Measurements from ENCODE around the gene TAF1. TPM values are rescaled to one million over a fixed set of nuclear protein-coding genes. Genes with fewer than 3 reads are reported as not detected.
A peak's percentile ranks its signal among the peaks of the same experiment; 100 is the strongest.

Gene TAF1
- total and polyA plus RNA-seq, 2 donors (not counting 3 experiments of a cell fraction or from before 2014, with no cell fraction given): 8.2 to 41.0 TPM

GRCh38 chrX:71372388-71372787, 6.2 kb downstream of the TAF1 start:
- no peak overlapping the region for H3K9ac ChIP-seq (replicated peaks; ENCODE audit: extremely low read depth, insufficient read depth, low read length)
- no peaks in the 10 kb centered on the region for H3K27me3 ChIP-seq (ENCODE audit: control insufficient read depth in 2 of 2, insufficient read depth in 2 of 2, low read length in 2 of 2)
- no peak overlapping the region for H3K4me3 ChIP-seq (replicated peaks in 1 of 3; ENCODE audit: insufficient read depth in 1 of 3, low read depth in 1 of 3, low read length in 3 of 3)
- dilution Hi-C loops (cut with MboI; ENCODE audit: extremely low pct_ligation_motif_present, low sequenced_read_pairs) (no loop called here), intact Hi-C loops (cut with micrococcal nuclease) (no loop called here)
- no peak overlapping the region for H3K27ac ChIP-seq (ENCODE audit: insufficient read depth, low read depth, low read length)
- peaks cover 4 to 5% of the 10 kb centered on the region in 2 experiments for H3K36me3 ChIP-seq (ENCODE audit: control insufficient read depth in 2 of 2, extremely low read depth in 1 of 2, insufficient read depth in 2 of 2, low read length in 2 of 2)
- FAIRE-seq (peak; percentile 54), DNase-seq (ENCODE audit: low read depth, low spot score) (no peak)
- H2AFZ ChIP-seq (ENCODE audit: low read depth, low read length): no peak overlapping the region
- H3K4me2 ChIP-seq (ENCODE audit: insufficient read depth, low read length): no peak overlapping the region
- peaks cover 8% of the 10 kb centered on the region for H3K4me1 ChIP-seq (ENCODE audit: control insufficient read depth, extremely low read depth, insufficient read depth, low read length)
- ChIA-PET POLR2A (no interaction called here), CTCF (no interaction called here)
- no TSS peak for BruUV-seq (replicated peaks)
- no peaks in the 10 kb centered on the region for H3K9me3 ChIP-seq (replicated peaks; ENCODE audit: control insufficient read depth, insufficient read depth, low read length)
- TF ChIP-seq MAX (IDR thresholded peaks at IDR 0.05; ENCODE audit: insufficient read depth, insufficient read length) (no peak), MYC (IDR thresholded peaks at IDR 0.05; ENCODE audit: low read depth, low read length) (no peak), GATA2 (IDR thresholded peaks at IDR 0.05; ENCODE audit: insufficient read depth, insufficient read length, low read depth, low read length) (no peak), POLR2A (IDR thresholded peaks at IDR 0.05; ENCODE audit: low read depth, low read length) (no peak), FOS (IDR thresholded peaks at IDR 0.05; ENCODE audit: borderline replicate concordance, insufficient read depth, low read length) (no peak), JUN (IDR thresholded peaks at IDR 0.05; ENCODE audit: borderline replicate concordance, insufficient read depth, insufficient read length, low read depth) (no peak), EZH2 (IDR thresholded peaks at IDR 0.05; ENCODE audit: borderline replicate concordance, low read depth, low read length, severe bottlenecking) (no peak), CTCF (IDR thresholded peaks at IDR 0.05; ENCODE audit: extremely low read depth in 1 of 2, insufficient read depth in 1 of 2, low read depth in 1 of 2, low read length in 2 of 2) (no peak), POLR2AphosphoS5 (IDR thresholded peaks at IDR 0.05; ENCODE audit: insufficient read depth, low read depth, low read length) (no peak)
- H4K20me1 ChIP-seq (replicated peaks; ENCODE audit: control insufficient read depth, extremely low read depth, insufficient read depth, low read length): no peaks in the 10 kb centered on the region
- no peaks in the 10 kb centered on the region for H3K9me1 ChIP-seq (replicated peaks; ENCODE audit: control insufficient read depth, extremely low read depth, insufficient read depth, low read length)
- peaks cover 30% of the 10 kb centered on the region for H3K79me2 ChIP-seq (ENCODE audit: control insufficient read depth, insufficient read depth, low read length)
